ENCODE measurements around the gene FAM131B.

The FAM131B gene

GRCh38 chr7:143351574-143351973 is 10.9 kb downstream of the FAM131B start:
- no peaks in the 10 kb centered on the region for H3K27me3 ChIP-seq (ENCODE audit: insufficient read depth, low read depth, severe bottlenecking)
- TF ChIP-seq, protein P1, sequence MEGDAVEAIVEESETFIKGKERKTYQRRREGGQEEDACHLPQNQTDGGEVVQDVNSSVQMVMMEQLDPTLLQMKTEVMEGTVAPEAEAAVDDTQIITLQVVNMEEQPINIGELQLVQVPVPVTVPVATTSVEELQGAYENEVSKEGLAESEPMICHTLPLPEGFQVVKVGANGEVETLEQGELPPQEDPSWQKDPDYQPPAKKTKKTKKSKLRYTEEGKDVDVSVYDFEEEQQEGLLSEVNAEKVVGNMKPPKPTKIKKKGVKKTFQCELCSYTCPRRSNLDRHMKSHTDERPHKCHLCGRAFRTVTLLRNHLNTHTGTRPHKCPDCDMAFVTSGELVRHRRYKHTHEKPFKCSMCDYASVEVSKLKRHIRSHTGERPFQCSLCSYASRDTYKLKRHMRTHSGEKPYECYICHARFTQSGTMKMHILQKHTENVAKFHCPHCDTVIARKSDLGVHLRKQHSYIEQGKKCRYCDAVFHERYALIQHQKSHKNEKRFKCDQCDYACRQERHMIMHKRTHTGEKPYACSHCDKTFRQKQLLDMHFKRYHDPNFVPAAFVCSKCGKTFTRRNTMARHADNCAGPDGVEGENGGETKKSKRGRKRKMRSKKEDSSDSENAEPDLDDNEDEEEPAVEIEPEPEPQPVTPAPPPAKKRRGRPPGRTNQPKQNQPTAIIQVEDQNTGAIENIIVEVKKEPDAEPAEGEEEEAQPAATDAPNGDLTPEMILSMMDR (IDR thresholded peaks at IDR 0.05; ENCODE audit: low read depth, low read length) = no peak
- H3K27ac ChIP-seq = no peak overlapping the region

GRCh38 chr7:143351060-143351459 is 11.5 kb downstream of the FAM131B start:
- no peak for DNase-seq
- TF ChIP-seq, protein P1 (IDR thresholded peaks at IDR 0.05; ENCODE audit: low read depth, low read length) = no peak
- no peak overlapping the region for H3K4me3 ChIP-seq (ENCODE audit: low read depth, low read length)
- no peaks in the 10 kb centered on the region for H3K36me3 ChIP-seq
- no peaks in the 10 kb centered on the region for H3K9me3 ChIP-seq (ENCODE audit: severe bottlenecking)
- H3K27me3 ChIP-seq (ENCODE audit: insufficient read depth, low read depth, severe bottlenecking) = no peaks in the 10 kb centered on the region
- H3K27ac ChIP-seq = no peak overlapping the region

More at GRCh38 chr7:143351574-143351973, 10.9 kb downstream of the FAM131B start:
- Histone ChIP-seq H3K9me3 (ENCODE audit: severe bottlenecking) (no peaks in the 10 kb centered on the region), H3K4me3 (ENCODE audit: low read depth, low read length) (no peak overlapping the region), H3K36me3 (no peaks in the 10 kb centered on the region)
- no peak for DNase-seq

GRCh38 chr7:143347950-143348349 is 14.6 kb downstream of the FAM131B start:
- no peak overlapping the region for H3K27ac ChIP-seq
- no peaks in the 10 kb centered on the region for H3K36me3 ChIP-seq
- DNase-seq = no peak
- no peak overlapping the region for H3K4me3 ChIP-seq (ENCODE audit: low read depth, low read length)
- no peaks in the 10 kb centered on the region for H3K27me3 ChIP-seq (ENCODE audit: insufficient read depth, low read depth, severe bottlenecking)
- no peaks in the 10 kb centered on the region for H3K9me3 ChIP-seq (ENCODE audit: severe bottlenecking)
- TF ChIP-seq, protein P1 (IDR thresholded peaks at IDR 0.05; ENCODE audit: low read depth, low read length) = no peak

GRCh38 chr7:143346018-143346417 is 16.5 kb downstream of the FAM131B start:
- no peaks in the 10 kb centered on the region for H3K27me3 ChIP-seq (ENCODE audit: insufficient read depth, low read depth, severe bottlenecking)
- H3K27ac ChIP-seq = no peak overlapping the region
- no peaks in the 10 kb centered on the region for H3K36me3 ChIP-seq
- no peaks in the 10 kb centered on the region for H3K9me3 ChIP-seq (ENCODE audit: severe bottlenecking)
- no peak for DNase-seq
- TF ChIP-seq, protein P1 (IDR thresholded peaks at IDR 0.05; ENCODE audit: low read depth, low read length) = 0 out of 2 replicates have a peak, but pooled peaks have one; percentile 11
- H3K4me3 ChIP-seq (ENCODE audit: low read depth, low read length) = no peak overlapping the region

DNA sequence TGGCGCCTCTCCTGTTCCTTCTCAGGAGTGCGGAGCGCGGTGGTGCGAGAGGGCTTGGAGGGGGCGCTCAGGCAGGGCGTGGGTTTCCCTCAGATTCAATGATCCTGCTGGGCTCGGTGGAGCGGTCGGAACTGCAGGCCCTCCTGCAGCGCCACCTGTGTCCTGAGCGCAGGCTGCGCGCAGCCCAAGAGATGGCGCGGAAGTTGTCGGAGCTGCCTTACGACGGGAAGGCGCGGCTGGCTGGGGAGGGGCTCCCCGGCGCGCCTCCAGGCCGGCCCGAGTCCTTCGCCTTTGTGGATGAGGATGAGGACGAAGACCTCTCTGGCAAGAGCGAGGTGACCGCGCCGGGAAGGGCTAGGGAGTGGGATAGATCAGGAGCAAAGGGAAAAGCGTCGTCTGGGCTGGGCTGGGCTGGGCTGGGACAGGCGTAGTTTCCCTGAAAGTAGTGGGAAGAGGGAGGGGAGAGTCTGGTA is 17.0 kb downstream of the FAM131B start:
- H3K27me3 ChIP-seq (ENCODE audit: insufficient read depth, low read depth, severe bottlenecking) = no peaks in the 10 kb centered on the region
- TF ChIP-seq, protein P1 (IDR thresholded peaks at IDR 0.05; ENCODE audit: low read depth, low read length) = peak; percentile 89
- peak overlapping the region; percentile 44 for H3K4me3 ChIP-seq (ENCODE audit: low read depth, low read length)
- H3K27ac ChIP-seq = no peak overlapping the region
- DNase-seq = peak; percentile 87
- no peaks in the 10 kb centered on the region for H3K9me3 ChIP-seq (ENCODE audit: severe bottlenecking)
- H3K36me3 ChIP-seq = no peaks in the 10 kb centered on the region

- H3K27ac ChIP-seq = no peak overlapping the region
- TF ChIP-seq, protein P1 (IDR thresholded peaks at IDR 0.05; ENCODE audit: low read depth, low read length) = no peak
- no peak for DNase-seq
- no peaks in the 10 kb centered on the region for H3K27me3 ChIP-seq (ENCODE audit: insufficient read depth, low read depth, severe bottlenecking)
- H3K9me3 ChIP-seq (ENCODE audit: severe bottlenecking) = no peaks in the 10 kb centered on the region
- no peaks in the 10 kb centered on the region for H3K36me3 ChIP-seq
- no peak overlapping the region for H3K4me3 ChIP-seq (ENCODE audit: low read depth, low read length)
Measured at GRCh38 chr7:143343596-143343995, 18.9 kb downstream of the FAM131B start.

All from WERI-Rb-1 (cell line).